ENCODE measurements around the gene ZFPL1. TPM values are rescaled to one million over a fixed set of nuclear protein-coding genes. Genes with fewer than 3 reads are reported as not detected.

Gene ZFPL1
- total RNA-seq, 4 donors from 2014 or later: 45.8 to 72.3 (median 54.8) TPM

GRCh38 chr11:65135633-65136145 is 51.7 kb downstream of the ZFPL1 start:
- no peak for DNase-seq (ENCODE audit: low spot score in 2 of 2)
- TF ChIP-seq POLR2A (IDR thresholded peaks at IDR 0.05) (no peak), CTCF (IDR thresholded peaks at IDR 0.05) (no peak)
- H3K4me3 ChIP-seq (ENCODE audit: low read depth, poor library complexity, severe bottlenecking): no peak overlapping the region
- intact Hi-C loops (cut with DNase I; ENCODE audit: low total_unique reads): no loop called here
- 44 to 56% methylated on average over 11 of the region's 11 CpGs for WGBS, 2 donors

- DNase-seq (ENCODE audit: low spot score in 2 of 2): no peak
- 89 to 92% methylated on average over 15 of the region's 15 CpGs for WGBS, 2 donors
- TF ChIP-seq CTCF (IDR thresholded peaks at IDR 0.05) (no peak), POLR2A (IDR thresholded peaks at IDR 0.05) (no peak)
- intact Hi-C loops (cut with DNase I; ENCODE audit: low total_unique reads): no loop called here
- H3K4me3 ChIP-seq (ENCODE audit: low read depth, poor library complexity, severe bottlenecking): no peak overlapping the region
Measured at GRCh38 chr11:65136515-65137096, 52.6 kb downstream of the ZFPL1 start.

Small RNAs within 50 kb of the gene (microRNA-seq; reads per million reads assigned to microRNA genes)
- 0.68 to 1.1 reads per million in 2 donors for gene MIR6751 (ENCODE audit: borderline number of aligned reads in 1 of 2, borderline replicate concordance in 2 of 2)

Other genes with a start within 250 kb of the ZFPL1 start
- 10 to 100 TPM; 40.3 to 81.3 (median 50.1) TPM for gene CDC42BPG, start 239.6 kb upstream of the ZFPL1 start, total RNA-seq
- gene EHD1, start 205.6 kb upstream of the ZFPL1 start, total RNA-seq: 10 to 100 TPM; 81.0 to 98.9 (median 90.5) TPM
- 100 to 1,000 TPM in 1 of 4 donors, 10 to 100 TPM in 3; 73.8 to 118 (median 91.2) TPM for gene ATG2A, start 167.0 kb upstream of the ZFPL1 start, total RNA-seq
- 10 to 100 TPM; 21.8 to 43.6 (median 34.0) TPM for gene PPP2R5B, start 159.5 kb upstream of the ZFPL1 start, total RNA-seq
- not detected for gene GPHA2, start 148.3 kb upstream of the ZFPL1 start, total RNA-seq
- gene MAJIN, start 112.1 kb upstream of the ZFPL1 start, total RNA-seq: not detected
- gene BATF2, start 87.3 kb upstream of the ZFPL1 start, total RNA-seq: under 1 TPM in 2 of 4 donors, not detected in 2; 0.15 to 0.62 TPM
- gene ARL2, start 70.1 kb upstream of the ZFPL1 start, total RNA-seq: 100 to 1,000 TPM; 101 to 260 (median 110) TPM
- 10 to 100 TPM; 16.9 to 48.0 (median 22.7) TPM for gene SNX15, start 56.8 kb upstream of the ZFPL1 start, total RNA-seq
- 10 to 100 TPM; 11.6 to 15.1 (median 12.9) TPM for gene SAC3D1, start 43.0 kb upstream of the ZFPL1 start, total RNA-seq
- gene NAALADL1, start 25.7 kb upstream of the ZFPL1 start, total RNA-seq: 10 to 100 TPM in 2 of 4 donors, 1 to 10 TPM in 2; 1.5 to 11.9 (median 9.7) TPM
- 1 to 10 TPM; 1.0 to 2.4 (median 1.7) TPM for gene CDCA5, start 182 bp upstream of the ZFPL1 start, total RNA-seq
- 100 to 1,000 TPM; 373 to 932 (median 648) TPM for gene VPS51, start 12.0 kb downstream of the ZFPL1 start, total RNA-seq
- gene TM7SF2, start 27.6 kb downstream of the ZFPL1 start, total RNA-seq: 100 to 1,000 TPM; 118 to 374 (median 160) TPM
- 10 to 100 TPM; 10.7 to 24.9 (median 17.7) TPM for gene ZNHIT2, start 33.5 kb downstream of the ZFPL1 start, total RNA-seq
- 1,000 to 10,000 TPM in 2 of 4 donors, 100 to 1,000 TPM in 2; 574 to 1,562 (median 887) TPM for gene FAU, start 37.9 kb downstream of the ZFPL1 start, total RNA-seq
- gene MRPL49, start 38.1 kb downstream of the ZFPL1 start, total RNA-seq: 100 to 1,000 TPM in 1 of 4 donors, 10 to 100 TPM in 3; 61.0 to 107 (median 82.4) TPM
- gene SYVN1, start 50.3 kb downstream of the ZFPL1 start, total RNA-seq: 10 to 100 TPM; 21.9 to 60.3 (median 47.8) TPM
- gene SPDYC, start 86.0 kb downstream of the ZFPL1 start, total RNA-seq: not detected
- gene CAPN1, start 97.7 kb downstream of the ZFPL1 start, total RNA-seq: 100 to 1,000 TPM; 284 to 464 (median 363) TPM
- 10 to 100 TPM in 1 of 4 donors, 1 to 10 TPM in 3; 6.7 to 11.2 (median 7.6) TPM for gene POLA2, start 177.7 kb downstream of the ZFPL1 start, total RNA-seq
- 1 to 10 TPM in 3 of 4 donors, not detected in 1; 2.5 to 4.2 (median 3.4) TPM for gene CDC42EP2, start 230.6 kb downstream of the ZFPL1 start, total RNA-seq
- gene DPF2, start 249.6 kb downstream of the ZFPL1 start, total RNA-seq: 10 to 100 TPM; 20.6 to 36.4 (median 26.1) TPM